HCT116 (cell line): Measurements from ENCODE around the gene ACOT7. TPM values are rescaled to one million over a fixed set of nuclear protein-coding genes. Genes with fewer than 3 reads are reported as not detected.

Source experiments
- ATAC-seq: fragments of 200-7000 bp; cut with Tn5 transposase; 2 replicates; pipeline ENCODE4 v1.9.1; 2020; ENCODE audit warnings: mild to moderate bottlenecking, moderate library complexity
- BruUV-seq: library from RNA; stranded (reverse); fragments of 400-500 nt; replicated peaks from 2 replicates; lab custom pipeline; 2021; lab: Mats Ljungman, UMichigan
- CTCF ChIA-PET: fragments of 300-600 bp; sonication (Branson Sonifier 250); formaldehyde crosslinking; loops from one replicate; lab custom pipeline; 2021; ENCODE audit warnings: antibody characterized with exemption; lab: Charles Lee
- POLR2A ChIA-PET: fragments of 300-600, 350-600 bp; sonication (Branson Sonifier 250); formaldehyde crosslinking; loops from one replicate; lab custom pipeline; 2021; ENCODE audit warnings: antibody characterized with exemption; lab: Charles Lee
- RAD21 ChIA-PET, 2 experiments: fragments of 300-600 bp; sonication (Branson Sonifier 250); formaldehyde crosslinking; loops; one replicate each; lab custom pipeline; 2023; ENCODE audit warnings: low total read pairs in 2 of 2; ENCODE audit not compliant: uncharacterized antibody in 2 of 2, unreplicated experiment in 2 of 2, low non-redundant PET in 1 of 2; lab: Charles Lee
- DNase-seq: peaks from one replicate; pipeline ENCODE4 v3.0.0-alpha.2; 2010; ENCODE audit warnings: low read depth, low spot score
- H2AFZ ChIP-seq: fragments of 200-600 bp; shearing (Covaris generic), sonication (generic); 2 replicates; pipeline ENCODE4 v1.6.1; 2017; ENCODE audit warnings: low read depth, mixed run types, mixed read lengths, antibody characterized with exemption, low read length; ENCODE audit not compliant: poor library complexity, severe bottlenecking
- H3K27ac ChIP-seq: 2 replicates; pipeline ENCODE4 v1.5.1; 2012; ENCODE audit warnings: low read depth, low read length
- H3K27me3 ChIP-seq: fragments of 200-600 bp; sonication (generic); 2 replicates; pipeline ENCODE4 v1.6.1; 2016; ENCODE audit warnings: mixed run types, low read length, mixed read lengths; ENCODE audit not compliant: insufficient read depth
- H3K36me3 ChIP-seq, 2 experiments: fragments of 200-500 bp in 1 of 2; fragments of 200-600 bp in 1 of 2; sonication (Bioruptor generic) in 1 of 2; sonication (generic) in 1 of 2; 2 replicates each; pipeline versions ENCODE4 v1.5.1 to v1.6.1; 2014 to 2016; ENCODE audit warnings: low read length in 2 of 2, inconsistent platforms in 1 of 2, mixed read lengths in 1 of 2, mixed run types in 1 of 2; ENCODE audit not compliant: insufficient read depth in 2 of 2, control insufficient read depth in 1 of 2
- H3K4me1 ChIP-seq, 2 experiments: fragments of 200-600 bp in 1 of 2; sonication (generic) in 1 of 2; 2 replicates each; pipeline versions ENCODE4 v1.5.1 to v1.6.1; 2012 to 2017; ENCODE audit warnings: low read length in 2 of 2, inconsistent platforms in 1 of 2, mild to moderate bottlenecking in 1 of 2, mixed read lengths in 1 of 2, mixed run types in 1 of 2, moderate library complexity in 1 of 2; ENCODE audit not compliant: insufficient read depth in 2 of 2, control insufficient read depth in 1 of 2
- H3K4me2 ChIP-seq: fragments of 200-600 bp; sonication (generic); 2 replicates; pipeline ENCODE4 v1.6.1; 2017; ENCODE audit warnings: mixed run types, low read length, mixed read lengths
- H3K4me3 ChIP-seq, 2 experiments: fragments of 200-600 bp in 1 of 2; sonication (generic) in 1 of 2; replicated peaks in 1 of 2; 2 replicates each; pipeline ENCODE4 v1.5.1; 2011 to 2016; ENCODE audit warnings: low read length in 2 of 2, control low read depth in 1 of 2, low read depth in 1 of 2, mild to moderate bottlenecking in 1 of 2, mixed read lengths in 1 of 2, mixed run types in 1 of 2
- H3K79me2 ChIP-seq: fragments of 200-600 bp; sonication (generic); 2 replicates; pipeline ENCODE4 v1.6.1; 2017; ENCODE audit warnings: mild to moderate bottlenecking, mixed run types, low read length, moderate library complexity, mixed read lengths; ENCODE audit not compliant: insufficient read depth
- H3K9ac ChIP-seq: fragments of 200-600 bp; sonication (generic); 2 replicates; pipeline ENCODE4 v1.6.1; 2016; ENCODE audit warnings: low read length, mixed read lengths
- H3K9me2 ChIP-seq: fragments of 200-600 bp; sonication (generic), shearing (Covaris generic); 2 replicates; pipeline ENCODE4 v1.6.1; 2017; ENCODE audit warnings: mixed run types, mild to moderate bottlenecking, moderate library complexity; ENCODE audit not compliant: insufficient read depth
- H3K9me3 ChIP-seq, 2 experiments: fragments of 200-500 bp in 1 of 2; fragments of 200-600 bp in 1 of 2; sonication (Bioruptor generic) in 1 of 2; sonication (generic) in 1 of 2; 2 replicates each; pipeline ENCODE4 v1.6.1; 2014 to 2017; ENCODE audit warnings: low read length in 2 of 2, mixed read lengths in 2 of 2, inconsistent platforms in 1 of 2, low read depth in 1 of 2, mild to moderate bottlenecking in 1 of 2, mixed run types in 1 of 2, moderate library complexity in 1 of 2; ENCODE audit not compliant: control insufficient read depth in 1 of 2, insufficient read depth in 1 of 2
- H4K20me1 ChIP-seq: fragments of 200-600 bp; sonication (generic), shearing (Covaris generic); 2 replicates; pipeline ENCODE4 v1.6.1; 2017; ENCODE audit warnings: mixed run types, mild to moderate bottlenecking, moderate library complexity; ENCODE audit not compliant: insufficient read depth
- CBX3 ChIP-seq: IDR thresholded peaks from 2 replicates; pipeline ENCODE4 v1.6.1; 2012; ENCODE audit warnings: low read depth
- CEBPB ChIP-seq: IDR thresholded peaks from 2 replicates; pipeline ENCODE4 v1.6.1; 2012; ENCODE audit warnings: low read depth
- EGR1 ChIP-seq: IDR thresholded peaks from 2 replicates; pipeline ENCODE4 v1.6.1; 2012; ENCODE audit warnings: low read depth
- EZH2 ChIP-seq: fragments of 200-600 bp; sonication (generic); IDR thresholded peaks from 2 replicates; pipeline ENCODE4 v1.6.1; 2017; ENCODE audit warnings: antibody characterized with exemption, mixed run types
- FOSL1 ChIP-seq: IDR thresholded peaks from 2 replicates; pipeline ENCODE4 v1.6.1; 2012; ENCODE audit warnings: low read depth
- POLR2A ChIP-seq: IDR thresholded peaks from 2 replicates; pipeline ENCODE4 v1.7.0; 2011; ENCODE audit warnings: borderline replicate concordance; ENCODE audit not compliant: insufficient read depth, insufficient read length; ENCODE audit errors: extremely low read depth
- POLR2AphosphoS5 ChIP-seq: IDR thresholded peaks from 2 replicates; pipeline ENCODE4 v1.6.1; 2011; ENCODE audit warnings: mild to moderate bottlenecking, low read depth, low read length, moderate library complexity
- RAD21 ChIP-seq: IDR thresholded peaks from 2 replicates; pipeline ENCODE4 v1.6.1; 2012; ENCODE audit warnings: low read depth, mild to moderate bottlenecking
- SIN3A ChIP-seq: IDR thresholded peaks from 2 replicates; pipeline ENCODE4 v1.6.1; 2012; ENCODE audit warnings: low read depth
- SRF ChIP-seq: IDR thresholded peaks from 2 replicates; pipeline ENCODE4 v1.6.1; 2012; ENCODE audit warnings: low read depth
- ZFX ChIP-seq: fragments of 450-650 bp; IDR thresholded peaks from 2 replicates; pipeline ENCODE4 v1.6.1; 2017
- intact Hi-C: fragments of 100-400 bp; cut with micrococcal nuclease; formaldehyde crosslinking; loops from 2 replicates; pipeline ENCODE4 v1.10.0; 2022
- total RNA-seq: library from RNA; stranded (reverse); gene quantifications from one replicate; pipeline ENCODE4 v1.2.1, GENCODE V29; 2021; ENCODE audit not compliant: unreplicated experiment
- TF ChIP-seq, protein P1 (sequence below): IDR thresholded peaks from 2 replicates; pipeline ENCODE4 v1.6.1; 2012
- TF ChIP-seq, protein P2 (sequence below): IDR thresholded peaks from 2 replicates; pipeline ENCODE4 v1.6.1; 2012
- TF ChIP-seq, protein P3 (sequence below): IDR thresholded peaks from 2 replicates; pipeline ENCODE4 v1.6.1; 2011; ENCODE audit warnings: mild to moderate bottlenecking, low read length, moderate library complexity; ENCODE audit not compliant: insufficient replicate concordance; ENCODE audit errors: extremely low read depth

ACOT7 gene
- total RNA-seq, 1 experiment from 2014 or later, result 162 TPM

DNA sequence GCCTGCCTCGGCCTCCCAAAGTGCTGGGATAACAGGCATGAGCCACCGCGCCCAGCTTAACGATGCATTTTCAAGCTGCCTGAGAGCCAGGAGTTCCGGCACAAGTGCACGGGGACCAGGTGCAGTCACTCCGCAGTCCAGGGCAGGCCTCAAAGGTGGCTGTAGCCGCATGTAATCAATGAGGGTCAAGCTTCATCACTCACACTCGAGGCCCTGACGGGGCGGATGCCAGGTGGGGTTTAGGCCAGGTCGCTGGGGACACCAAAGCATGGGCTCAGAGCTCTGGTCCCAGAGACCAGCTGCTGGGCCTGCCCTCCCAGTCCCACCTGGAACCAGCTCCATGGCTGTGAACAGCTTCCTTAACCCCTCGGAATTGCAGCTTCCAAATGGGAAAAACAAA is 106.5 kb downstream of the ACOT7 start:
- H3K9me2 ChIP-seq, result no peaks in the 10 kb centered on the region
- no peaks in the 10 kb centered on the region for H3K9me3 ChIP-seq
- H3K27me3 ChIP-seq, result no peaks in the 10 kb centered on the region
- ChIA-PET RAD21 (no interaction called here), CTCF (no interaction called here), POLR2A (no interaction called here)
- H4K20me1 ChIP-seq, result no peaks in the 10 kb centered on the region
- H3K9ac ChIP-seq, result no peak overlapping the region
- H3K79me2 ChIP-seq, result no peaks in the 10 kb centered on the region
- DNase-seq (no peak), ATAC-seq (no peak)
- no peaks in the 10 kb centered on the region for H3K36me3 ChIP-seq
- no peak overlapping the region for H2AFZ ChIP-seq
- no peak overlapping the region for H3K4me2 ChIP-seq
- H3K4me3 ChIP-seq, result no peak overlapping the region
- H3K4me1 ChIP-seq, result no peaks in the 10 kb centered on the region
- no peak overlapping the region for H3K27ac ChIP-seq
- intact Hi-C loops, result no loop called here
- no peak for TF ChIP-seq SRF
- TF ChIP-seq SIN3A, result no peak
- no peak for TF ChIP-seq ZFX
- TF ChIP-seq, protein P1, sequence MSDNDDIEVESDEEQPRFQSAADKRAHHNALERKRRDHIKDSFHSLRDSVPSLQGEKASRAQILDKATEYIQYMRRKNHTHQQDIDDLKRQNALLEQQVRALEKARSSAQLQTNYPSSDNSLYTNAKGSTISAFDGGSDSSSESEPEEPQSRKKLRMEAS, result no peak
- TF ChIP-seq, protein P2, sequence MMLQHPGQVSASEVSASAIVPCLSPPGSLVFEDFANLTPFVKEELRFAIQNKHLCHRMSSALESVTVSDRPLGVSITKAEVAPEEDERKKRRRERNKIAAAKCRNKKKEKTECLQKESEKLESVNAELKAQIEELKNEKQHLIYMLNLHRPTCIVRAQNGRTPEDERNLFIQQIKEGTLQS, result no peak
- TF ChIP-seq RAD21, result no peak
- TF ChIP-seq CBX3, result no peak
- TF ChIP-seq CEBPB, result no peak
- TF ChIP-seq, protein P3, sequence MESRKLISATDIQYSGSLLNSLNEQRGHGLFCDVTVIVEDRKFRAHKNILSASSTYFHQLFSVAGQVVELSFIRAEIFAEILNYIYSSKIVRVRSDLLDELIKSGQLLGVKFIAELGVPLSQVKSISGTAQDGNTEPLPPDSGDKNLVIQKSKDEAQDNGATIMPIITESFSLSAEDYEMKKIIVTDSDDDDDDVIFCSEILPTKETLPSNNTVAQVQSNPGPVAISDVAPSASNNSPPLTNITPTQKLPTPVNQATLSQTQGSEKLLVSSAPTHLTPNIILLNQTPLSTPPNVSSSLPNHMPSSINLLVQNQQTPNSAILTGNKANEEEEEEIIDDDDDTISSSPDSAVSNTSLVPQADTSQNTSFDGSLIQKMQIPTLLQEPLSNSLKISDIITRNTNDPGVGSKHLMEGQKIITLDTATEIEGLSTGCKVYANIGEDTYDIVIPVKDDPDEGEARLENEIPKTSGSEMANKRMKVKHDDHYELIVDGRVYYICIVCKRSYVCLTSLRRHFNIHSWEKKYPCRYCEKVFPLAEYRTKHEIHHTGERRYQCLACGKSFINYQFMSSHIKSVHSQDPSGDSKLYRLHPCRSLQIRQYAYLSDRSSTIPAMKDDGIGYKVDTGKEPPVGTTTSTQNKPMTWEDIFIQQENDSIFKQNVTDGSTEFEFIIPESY, result no peak
- no TSS peak for BruUV-seq

DNA sequence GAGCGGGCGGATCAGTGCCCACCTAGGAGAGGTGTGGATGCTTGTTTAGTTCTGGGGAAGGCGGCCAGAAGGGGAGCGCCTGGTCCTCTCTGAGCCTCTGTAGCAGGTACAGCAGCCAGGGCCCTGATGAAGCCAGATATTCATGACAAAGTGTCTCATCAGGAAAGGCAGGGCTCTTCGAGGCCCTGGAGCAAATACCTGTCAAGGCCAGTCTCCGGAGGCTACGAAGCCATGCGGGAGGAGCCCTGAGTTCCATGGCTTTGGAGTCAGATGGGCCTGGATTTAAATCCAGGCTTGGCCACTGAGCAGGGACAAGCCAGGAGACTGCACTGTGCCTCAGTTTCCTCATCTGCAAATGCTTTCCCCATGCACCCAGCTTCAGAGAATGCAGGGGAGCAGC is 107.3 kb downstream of the ACOT7 start:
- H3K36me3 ChIP-seq, result no peaks in the 10 kb centered on the region

More for the DNA sequence above, 107.3 kb downstream of the ACOT7 start:
- Histone ChIP-seq H3K79me2 (no peaks in the 10 kb centered on the region), H3K4me1 (no peaks in the 10 kb centered on the region), H3K27me3 (no peaks in the 10 kb centered on the region), H3K4me2 (no peak overlapping the region), H3K9ac (no peak overlapping the region), H3K9me3 (no peaks in the 10 kb centered on the region), H3K27ac (no peak overlapping the region), H4K20me1 (no peaks in the 10 kb centered on the region), H3K9me2 (no peaks in the 10 kb centered on the region), H3K4me3 (no peak overlapping the region), H2AFZ (no peak overlapping the region)
- CTCF ChIA-PET, result no interaction called here
- no TSS peak for BruUV-seq
- RAD21 ChIA-PET, result no interaction called here
- DNase-seq (no peak), ATAC-seq (no peak)
- intact Hi-C loops, result no loop called here
- POLR2A ChIA-PET, result no interaction called here
- TF ChIP-seq EZH2 (no peak), CBX3 (no peak), POLR2A (no peak), POLR2AphosphoS5 (no peak), FOSL1 (no peak), SRF (no peak), SIN3A (no peak), CEBPB (no peak), RAD21 (no peak), EGR1 (no peak)
- TF ChIP-seq, protein P1, result no peak
- TF ChIP-seq, protein P3, result no peak
